Vagina (tissue), 2 donors: Measurements from ENCODE around the gene GNG2. TPM values are rescaled to one million over a fixed set of nuclear protein-coding genes. Genes with fewer than 3 reads are reported as not detected.

Experiments
- DNase-seq, 2 donors: peaks; one replicate each; pipeline ENCODE4 v3.0.0-alpha.2; 2017; ENCODE audit errors: extremely low spot score in 2 of 2
- H3K27ac ChIP-seq: fragments of 200-600 bp; sonication (generic); one replicate; pipeline ENCODE4 v1.5.1; 2019
- H3K27me3 ChIP-seq: fragments of 200-600 bp; sonication (generic); one replicate; pipeline ENCODE4 v1.5.1; 2019
- H3K36me3 ChIP-seq, 2 donors: fragments of 200-600 bp; sonication (generic); one replicate each; pipeline ENCODE4 v1.5.1; 2017 to 2019
- H3K4me1 ChIP-seq: fragments of 200-600 bp; sonication (generic); one replicate; pipeline ENCODE4 v1.5.1; 2019
- H3K4me3 ChIP-seq, 2 donors: fragments of 200-600 bp; sonication (generic); 1 replicate in 1 of 2; 2 replicates in 1 of 2; pipeline ENCODE4 v1.5.1; 2016 to 2019
- H3K9me3 ChIP-seq: fragments of 200-600 bp; sonication (generic); one replicate; pipeline ENCODE4 v1.5.1; 2019
- POLR2A ChIP-seq, 2 donors: fragments of 450-650 bp; IDR thresholded peaks; one replicate each; pipeline ENCODE4 v1.6.1; 2017; ENCODE audit warnings: antibody characterized with exemption in 2 of 2, mild to moderate bottlenecking in 2 of 2, moderate library complexity in 2 of 2
- POLR2AphosphoS5 ChIP-seq, 2 donors: sonication (generic); formaldehyde crosslinking; IDR thresholded peaks; one replicate each; pipeline ENCODE4 v1.9.0; 2017; ENCODE audit warnings: antibody characterized with exemption in 2 of 2, mild to moderate bottlenecking in 2 of 2, low read depth in 1 of 2; ENCODE audit not compliant: insufficient read depth in 1 of 2
- intact Hi-C: fragments of 100-400 bp; cut with DNase I; formaldehyde crosslinking; loops from one replicate; pipeline ENCODE4 v1.15.1; 2023
- total RNA-seq: library from RNA; depleted of rRNA; stranded (reverse); fragments of >200 nt; gene quantifications from one replicate; pipeline ENCODE4 v1.2.3, GENCODE V29; 2016
- TF ChIP-seq, protein P1 (sequence below), 3 experiments: fragments of 450-650 bp in 2 of 3; fragments of 200-600 bp in 1 of 3; sonication (generic) in 1 of 3; IDR thresholded peaks; one replicate each; pipeline ENCODE4 v1.5.1; 2017 to 2019; ENCODE audit warnings: antibody characterized with exemption in 3 of 3, mild to moderate bottlenecking in 2 of 3, moderate library complexity in 2 of 3

The GNG2 gene
- total RNA-seq, 1 donor from 2014 or later, result 12.8 TPM

- Histone ChIP-seq H3K27ac (no peak overlapping the region), H3K36me3 (no peaks in the 10 kb centered on the region), H3K4me1 (no peaks in the 10 kb centered on the region), H3K9me3 (no peaks in the 10 kb centered on the region), H3K27me3 (no peaks in the 10 kb centered on the region), H3K4me3 (no peak overlapping the region)
- TF ChIP-seq POLR2AphosphoS5 (IDR thresholded peaks at IDR 0.05; ENCODE audit: insufficient read depth in 1 of 2, low read depth in 1 of 2) (no peak), POLR2A (IDR thresholded peaks at IDR 0.05) (no peak)
- TF ChIP-seq, protein P1, sequence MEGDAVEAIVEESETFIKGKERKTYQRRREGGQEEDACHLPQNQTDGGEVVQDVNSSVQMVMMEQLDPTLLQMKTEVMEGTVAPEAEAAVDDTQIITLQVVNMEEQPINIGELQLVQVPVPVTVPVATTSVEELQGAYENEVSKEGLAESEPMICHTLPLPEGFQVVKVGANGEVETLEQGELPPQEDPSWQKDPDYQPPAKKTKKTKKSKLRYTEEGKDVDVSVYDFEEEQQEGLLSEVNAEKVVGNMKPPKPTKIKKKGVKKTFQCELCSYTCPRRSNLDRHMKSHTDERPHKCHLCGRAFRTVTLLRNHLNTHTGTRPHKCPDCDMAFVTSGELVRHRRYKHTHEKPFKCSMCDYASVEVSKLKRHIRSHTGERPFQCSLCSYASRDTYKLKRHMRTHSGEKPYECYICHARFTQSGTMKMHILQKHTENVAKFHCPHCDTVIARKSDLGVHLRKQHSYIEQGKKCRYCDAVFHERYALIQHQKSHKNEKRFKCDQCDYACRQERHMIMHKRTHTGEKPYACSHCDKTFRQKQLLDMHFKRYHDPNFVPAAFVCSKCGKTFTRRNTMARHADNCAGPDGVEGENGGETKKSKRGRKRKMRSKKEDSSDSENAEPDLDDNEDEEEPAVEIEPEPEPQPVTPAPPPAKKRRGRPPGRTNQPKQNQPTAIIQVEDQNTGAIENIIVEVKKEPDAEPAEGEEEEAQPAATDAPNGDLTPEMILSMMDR (IDR thresholded peaks at IDR 0.05), result no peak
- DNase-seq, result no peak
- intact Hi-C loops, result no loop called here
These were observed 118.3 kb downstream of the GNG2 start for GRCh38 chr14:51978681-51979085.

- Histone ChIP-seq H3K4me3 (no peak overlapping the region), H3K27ac (no peak overlapping the region), H3K4me1 (no peaks in the 10 kb centered on the region), H3K36me3 (no peaks in the 10 kb centered on the region), H3K9me3 (no peaks in the 10 kb centered on the region), H3K27me3 (no peaks in the 10 kb centered on the region)
- DNase-seq, result no peak
- intact Hi-C loops, result no loop called here
- TF ChIP-seq POLR2A (IDR thresholded peaks at IDR 0.05), result no peak
- TF ChIP-seq, protein P1 (IDR thresholded peaks at IDR 0.05), result peak; percentile 79 to 82 (median 82)
- TF ChIP-seq POLR2AphosphoS5 (IDR thresholded peaks at IDR 0.05; ENCODE audit: insufficient read depth in 1 of 2, low read depth in 1 of 2), result no peak
These were observed 118.8 kb downstream of the GNG2 start for GRCh38 chr14:51979088-51979709.

- Histone ChIP-seq H3K27me3 (no peaks in the 10 kb centered on the region), H3K9me3 (no peaks in the 10 kb centered on the region), H3K4me3 (no peak overlapping the region), H3K4me1 (no peaks in the 10 kb centered on the region), H3K36me3 (no peaks in the 10 kb centered on the region), H3K27ac (no peak overlapping the region)
- intact Hi-C loops, result no loop called here
- TF ChIP-seq POLR2A (IDR thresholded peaks at IDR 0.05) (no peak), POLR2AphosphoS5 (IDR thresholded peaks at IDR 0.05; ENCODE audit: insufficient read depth in 1 of 2, low read depth in 1 of 2) (no peak)
- TF ChIP-seq, protein P1 (IDR thresholded peaks at IDR 0.05), result no peak
- DNase-seq, result no peak
These were observed 120.9 kb downstream of the GNG2 start for GRCh38 chr14:51981218-51981854.

DNA sequence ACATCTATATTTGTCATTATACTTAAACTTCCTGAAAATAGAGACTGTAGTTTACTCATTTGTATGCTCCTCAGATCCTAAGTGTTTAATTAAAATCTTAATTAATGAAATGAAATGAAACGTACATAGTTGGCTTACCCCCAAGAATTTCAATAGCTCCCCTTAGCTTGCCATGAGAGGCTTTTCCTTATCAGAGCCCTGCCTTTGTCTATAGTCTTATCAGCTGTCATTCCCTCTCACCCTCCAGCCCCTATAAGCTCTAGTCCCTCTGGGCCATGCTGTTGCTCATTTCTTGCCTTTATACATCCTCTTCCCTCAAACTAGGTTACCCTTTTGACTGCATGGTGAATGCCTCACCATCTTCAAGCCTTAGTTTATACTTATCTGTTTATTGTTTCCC, 127.8 kb downstream of the GNG2 start:
- no peak overlapping the region for H3K4me3 ChIP-seq
- no peaks in the 10 kb centered on the region for H3K9me3 ChIP-seq
- H3K27ac ChIP-seq, result no peak overlapping the region
- H3K4me1 ChIP-seq, result peaks cover 19% of the 10 kb centered on the region
- DNase-seq, result no peak
- TF ChIP-seq, protein P1 (IDR thresholded peaks at IDR 0.05), result no peak
- TF ChIP-seq POLR2AphosphoS5 (IDR thresholded peaks at IDR 0.05; ENCODE audit: insufficient read depth in 1 of 2, low read depth in 1 of 2) (no peak), POLR2A (IDR thresholded peaks at IDR 0.05) (no peak)
- H3K36me3 ChIP-seq, result peaks cover 0 to 16% of the 10 kb centered on the region in 2 donors
- H3K27me3 ChIP-seq, result no peaks in the 10 kb centered on the region
- intact Hi-C loops, result no loop called here
